GM12864 (cell line): ENCODE measurements around the gene ACTL7B.

Experiments
- DNase-seq: peaks from one replicate; pipeline ENCODE4 v3.0.0-alpha.2; 2011; ENCODE audit warnings: low read depth
- H3K4me3 ChIP-seq: 2 replicates; pipeline ENCODE4 v1.5.1; 2011; ENCODE audit warnings: mild to moderate bottlenecking, low read depth, low read length, control low read depth
- TF ChIP-seq, protein P1 (sequence below): IDR thresholded peaks from 2 replicates; pipeline ENCODE4 v1.5.1; 2011; ENCODE audit warnings: low read depth, mild to moderate bottlenecking, moderate library complexity, low read length, control low read depth, inconsistent platforms; ENCODE audit errors: missing control alignments

ACTL7B gene

GRCh38 chr9:108836781-108837180 is 19.0 kb downstream of the ACTL7B start:
- TF ChIP-seq, protein P1, sequence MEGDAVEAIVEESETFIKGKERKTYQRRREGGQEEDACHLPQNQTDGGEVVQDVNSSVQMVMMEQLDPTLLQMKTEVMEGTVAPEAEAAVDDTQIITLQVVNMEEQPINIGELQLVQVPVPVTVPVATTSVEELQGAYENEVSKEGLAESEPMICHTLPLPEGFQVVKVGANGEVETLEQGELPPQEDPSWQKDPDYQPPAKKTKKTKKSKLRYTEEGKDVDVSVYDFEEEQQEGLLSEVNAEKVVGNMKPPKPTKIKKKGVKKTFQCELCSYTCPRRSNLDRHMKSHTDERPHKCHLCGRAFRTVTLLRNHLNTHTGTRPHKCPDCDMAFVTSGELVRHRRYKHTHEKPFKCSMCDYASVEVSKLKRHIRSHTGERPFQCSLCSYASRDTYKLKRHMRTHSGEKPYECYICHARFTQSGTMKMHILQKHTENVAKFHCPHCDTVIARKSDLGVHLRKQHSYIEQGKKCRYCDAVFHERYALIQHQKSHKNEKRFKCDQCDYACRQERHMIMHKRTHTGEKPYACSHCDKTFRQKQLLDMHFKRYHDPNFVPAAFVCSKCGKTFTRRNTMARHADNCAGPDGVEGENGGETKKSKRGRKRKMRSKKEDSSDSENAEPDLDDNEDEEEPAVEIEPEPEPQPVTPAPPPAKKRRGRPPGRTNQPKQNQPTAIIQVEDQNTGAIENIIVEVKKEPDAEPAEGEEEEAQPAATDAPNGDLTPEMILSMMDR: no peak
- no peak overlapping the region for H3K4me3 ChIP-seq
- no peak for DNase-seq

- no peak overlapping the region for H3K4me3 ChIP-seq
- DNase-seq: no peak
- TF ChIP-seq, protein P1: no peak
These were observed 19.5 kb downstream of the ACTL7B start for GRCh38 chr9:108836319-108836718.

- TF ChIP-seq, protein P1: no peak
- H3K4me3 ChIP-seq: no peak overlapping the region
- DNase-seq: no peak
These were observed 20.0 kb downstream of the ACTL7B start for GRCh38 chr9:108835831-108836230.

GRCh38 chr9:108834959-108835665 is 20.7 kb downstream of the ACTL7B start:
- DNase-seq: no peak
- TF ChIP-seq, protein P1: no peak
- H3K4me3 ChIP-seq: no peak overlapping the region

GRCh38 chr9:108832179-108832500 is 23.6 kb downstream of the ACTL7B start:
- H3K4me3 ChIP-seq: no peak overlapping the region
- TF ChIP-seq, protein P1: no peak
- DNase-seq: no peak

DNA sequence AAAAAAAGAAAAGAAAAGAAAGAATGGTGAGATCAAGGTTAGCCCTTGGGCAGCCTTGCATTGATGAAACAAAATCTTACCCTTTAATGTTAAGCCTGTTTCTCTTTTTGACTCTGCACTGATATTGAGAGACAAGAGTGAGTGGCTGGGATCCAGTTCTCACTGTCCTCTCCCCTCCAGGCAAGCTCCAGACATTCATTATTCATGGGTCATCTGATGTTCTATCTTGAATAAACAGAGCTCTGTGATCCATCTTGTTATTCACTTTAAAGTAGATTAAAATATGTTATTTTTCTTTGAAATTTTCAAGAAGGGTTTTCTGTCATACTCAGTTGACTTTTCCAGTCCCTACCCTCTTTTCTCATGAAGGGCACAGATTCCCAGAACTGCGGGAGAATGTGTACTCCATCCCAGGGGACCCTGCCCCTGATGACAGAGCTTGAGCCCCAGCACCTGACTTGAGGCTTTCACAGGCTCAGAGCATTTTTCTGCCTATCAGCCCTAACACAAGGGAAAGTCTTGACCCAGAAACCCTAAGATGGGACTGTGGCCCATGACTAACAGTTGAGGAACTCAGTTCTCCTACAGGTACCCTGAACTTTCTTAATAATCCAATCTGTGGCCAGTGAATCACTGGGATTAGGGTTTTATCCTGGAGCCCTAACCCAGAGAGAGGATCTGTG is 24.1 kb downstream of the ACTL7B start:
- no peak for DNase-seq
- TF ChIP-seq, protein P1: no peak
- H3K4me3 ChIP-seq: no peak overlapping the region

- no peak overlapping the region for H3K4me3 ChIP-seq
- TF ChIP-seq, protein P1: no peak
- DNase-seq: no peak
These were observed 25.5 kb downstream of the ACTL7B start for GRCh38 chr9:108830272-108830671.
